ENCODE results near the gene PPIP5K1.
A peak's percentile ranks its signal among the peaks of the same experiment; 100 is the strongest.

Gene PPIP5K1

DNA sequence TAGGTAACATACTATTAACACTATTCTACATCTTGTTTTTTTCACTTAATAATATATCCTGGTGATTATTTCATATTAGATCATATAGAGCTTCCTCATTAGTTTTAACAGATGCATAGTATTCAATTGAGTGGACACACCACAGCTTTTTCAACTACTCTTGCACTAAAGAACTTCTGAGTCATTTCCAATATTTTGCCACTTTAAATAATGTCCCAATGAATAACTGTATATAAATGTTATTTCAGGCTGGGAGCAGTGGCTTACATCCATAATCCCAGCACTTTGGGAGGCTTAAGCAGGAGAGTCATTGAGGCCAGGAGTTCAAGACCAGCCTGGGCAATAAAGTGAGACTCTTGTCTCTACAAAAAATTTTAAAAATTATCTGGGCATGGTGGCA, 45.7 kb downstream of the PPIP5K1 start:
- DNase-seq (ENCODE audit: low spot score), result no peak

GRCh38 chr15:43541785-43542184, 48.2 kb downstream of the PPIP5K1 start:
- no peak for DNase-seq (ENCODE audit: low spot score)

DNA sequence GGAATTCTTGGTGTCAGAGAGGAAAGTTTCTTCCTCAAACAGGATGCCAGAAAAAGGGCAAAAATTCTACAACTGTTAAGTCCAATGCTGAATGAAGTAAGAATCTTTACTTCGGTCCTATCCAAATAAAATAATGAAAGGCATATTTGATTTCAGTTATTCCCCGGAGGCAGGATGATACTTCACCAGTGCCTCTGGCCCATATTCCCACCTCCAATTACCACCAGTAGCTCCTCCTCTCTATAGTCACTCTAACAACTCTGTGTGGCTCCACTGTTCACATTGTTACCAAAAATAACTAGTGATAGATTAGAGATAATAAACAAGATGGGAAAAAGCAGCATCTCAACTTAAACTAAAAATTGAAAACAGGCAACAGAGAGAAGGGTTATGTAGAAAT, 51.9 kb downstream of the PPIP5K1 start:
- no peak for DNase-seq (ENCODE audit: low spot score)

DNA sequence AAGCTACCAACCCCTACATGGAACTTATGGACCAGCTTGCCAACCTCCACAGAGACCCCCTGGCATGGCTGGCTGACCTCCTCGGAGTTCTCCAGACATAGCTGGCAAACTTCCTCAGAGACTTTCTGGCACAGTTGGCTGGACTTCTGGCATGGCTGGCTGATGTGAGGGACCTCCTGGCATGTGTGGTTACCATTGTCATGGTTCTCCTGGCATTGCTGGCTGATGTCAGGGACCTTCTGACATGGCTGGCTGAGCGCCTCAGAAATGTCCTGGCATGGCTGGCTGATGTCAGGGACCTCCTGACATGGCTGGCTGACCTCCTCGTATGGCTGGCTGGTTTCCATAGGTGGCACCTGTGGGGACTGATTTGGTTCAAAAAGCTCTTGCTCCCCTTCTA, 55.1 kb downstream of the PPIP5K1 start:
- DNase-seq (ENCODE audit: low spot score), result no peak

- peak; percentile 54 for DNase-seq (ENCODE audit: low spot score)
These were observed 57.2 kb downstream of the PPIP5K1 start for GRCh38 chr15:43532826-43533225.

DNA sequence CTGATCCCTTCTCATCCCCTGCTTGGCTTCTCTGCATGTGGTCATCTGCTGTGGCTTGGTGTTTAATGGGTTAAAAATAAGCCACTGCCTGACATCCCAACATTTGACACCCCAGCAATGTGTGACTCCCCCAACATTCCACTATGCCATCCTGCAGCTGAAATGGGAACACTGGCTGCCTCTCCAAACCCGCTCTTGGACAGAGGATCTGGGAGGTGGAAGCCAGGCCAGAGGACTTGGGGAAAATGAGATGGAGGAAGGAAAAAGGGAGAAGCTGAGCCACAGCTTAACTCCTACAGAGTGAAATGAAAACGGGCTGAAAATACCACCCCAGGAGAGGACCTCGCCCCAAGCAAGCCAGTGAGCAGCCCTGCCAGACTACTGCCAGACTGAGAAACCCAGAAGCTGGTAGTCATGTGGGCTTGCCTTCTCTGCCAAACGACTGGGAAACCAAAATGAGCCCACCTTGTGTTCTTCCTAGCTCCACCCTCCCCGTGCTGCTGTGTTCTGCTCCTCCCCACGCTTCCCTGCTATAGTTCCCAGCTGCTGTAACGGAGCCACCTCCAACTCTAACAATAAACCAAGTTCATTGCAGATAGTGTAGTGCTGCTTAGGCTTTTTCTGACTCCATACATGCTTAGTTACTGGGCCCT, 58.9 kb downstream of the PPIP5K1 start:
- DNase-seq (ENCODE audit: low spot score), result no peak

- no peak for DNase-seq (ENCODE audit: low spot score)
These were observed 60.2 kb downstream of the PPIP5K1 start for GRCh38 chr15:43529587-43530345.

GRCh38 chr15:43529141-43529540, 60.9 kb downstream of the PPIP5K1 start:
- no peak for DNase-seq (ENCODE audit: low spot score)

DNA sequence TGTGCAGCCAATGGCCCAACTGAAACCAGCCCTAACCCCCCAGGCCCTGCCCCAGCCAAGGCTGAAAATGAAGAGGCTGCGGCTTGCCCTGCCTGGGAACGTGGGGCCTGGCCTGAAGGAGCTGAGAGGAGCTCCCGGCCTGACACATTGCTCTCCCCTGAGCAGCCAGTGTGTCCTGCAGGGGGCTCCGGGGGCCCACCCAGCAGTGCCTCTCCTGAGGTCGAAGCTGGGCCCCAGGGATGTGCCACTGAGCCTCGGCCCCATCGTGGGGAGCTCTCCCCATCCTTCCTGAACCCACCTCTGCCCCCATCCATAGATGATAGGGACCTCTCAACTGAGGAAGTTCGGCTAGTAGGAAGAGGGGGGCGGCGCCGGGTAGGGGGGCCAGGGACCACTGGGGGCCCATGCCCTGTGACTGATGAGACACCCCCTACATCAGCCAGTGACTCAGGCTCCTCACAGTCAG, 61.4 kb downstream of the PPIP5K1 start:
- DNase-seq (ENCODE audit: low spot score), result no peak

DNA sequence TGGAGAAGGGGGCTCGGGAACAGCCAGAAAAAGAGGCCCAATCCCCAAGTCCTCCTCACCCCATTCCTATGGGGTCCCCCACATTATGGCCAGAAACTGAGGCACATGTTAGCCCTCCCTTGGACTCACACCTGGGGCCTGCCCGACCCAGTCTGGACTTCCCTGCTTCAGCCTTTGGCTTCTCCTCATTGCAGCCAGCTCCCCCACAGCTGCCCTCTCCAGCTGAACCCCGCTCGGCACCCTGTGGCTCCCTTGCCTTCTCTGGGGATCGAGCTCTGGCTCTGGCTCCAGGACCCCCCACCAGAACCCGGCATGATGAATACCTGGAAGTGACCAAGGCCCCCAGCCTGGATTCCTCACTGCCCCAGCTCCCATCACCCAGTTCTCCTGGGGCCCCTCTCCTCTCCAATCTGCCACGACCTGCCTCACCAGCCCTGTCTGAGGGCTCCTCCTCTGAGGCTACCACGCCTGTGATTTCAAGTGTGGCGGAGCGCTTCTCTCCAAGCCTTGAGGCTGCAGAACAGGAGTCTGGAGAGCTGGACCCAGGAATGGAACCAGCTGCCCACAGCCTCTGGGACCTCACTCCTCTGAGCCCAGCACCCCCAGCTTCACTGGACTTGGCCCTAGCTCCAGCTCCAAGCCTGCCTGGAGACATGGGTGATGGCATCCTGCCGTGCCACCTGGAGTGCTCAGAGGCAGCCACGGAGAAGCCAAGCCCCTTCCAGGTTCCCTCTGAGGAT, 62.0 kb downstream of the PPIP5K1 start:
- DNase-seq (ENCODE audit: low spot score), result no peak

- DNase-seq (ENCODE audit: low spot score), result no peak
These were observed 62.8 kb downstream of the PPIP5K1 start for GRCh38 chr15:43527016-43527801.

DNA sequence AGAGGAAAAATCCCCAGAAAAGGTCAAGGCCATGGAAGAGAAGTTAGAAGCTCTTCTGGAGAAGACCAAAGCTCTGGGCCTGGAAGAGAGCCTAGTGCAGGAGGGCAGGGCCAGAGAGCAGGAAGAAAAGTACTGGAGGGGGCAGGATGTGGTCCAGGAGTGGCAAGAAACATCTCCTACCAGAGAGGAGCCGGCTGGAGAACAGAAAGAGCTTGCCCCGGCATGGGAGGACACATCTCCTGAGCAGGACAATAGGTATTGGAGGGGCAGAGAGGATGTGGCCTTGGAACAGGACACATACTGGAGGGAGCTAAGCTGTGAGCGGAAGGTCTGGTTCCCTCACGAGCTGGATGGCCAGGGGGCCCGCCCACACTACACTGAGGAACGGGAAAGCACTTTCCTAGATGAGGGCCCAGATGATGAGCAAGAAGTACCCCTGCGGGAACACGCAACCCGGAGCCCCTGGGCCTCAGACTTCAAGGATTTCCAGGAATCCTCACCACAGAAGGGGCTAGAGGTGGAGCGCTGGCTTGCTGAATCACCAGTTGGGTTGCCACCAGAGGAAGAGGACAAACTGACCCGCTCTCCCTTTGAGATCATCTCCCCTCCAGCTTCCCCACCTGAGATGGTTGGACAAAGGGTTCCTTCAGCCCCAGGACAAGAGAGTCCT, 63.6 kb downstream of the PPIP5K1 start:
- no peak for DNase-seq (ENCODE audit: low spot score)

GRCh38 chr15:43525131-43525530, 64.9 kb downstream of the PPIP5K1 start:
- DNase-seq (ENCODE audit: low spot score), result no peak

GRCh38 chr15:43524254-43524845, 65.7 kb downstream of the PPIP5K1 start:
- DNase-seq (ENCODE audit: low spot score), result no peak

- DNase-seq (ENCODE audit: low spot score), result no peak
These were observed 66.4 kb downstream of the PPIP5K1 start for GRCh38 chr15:43523646-43524045.

DNA sequence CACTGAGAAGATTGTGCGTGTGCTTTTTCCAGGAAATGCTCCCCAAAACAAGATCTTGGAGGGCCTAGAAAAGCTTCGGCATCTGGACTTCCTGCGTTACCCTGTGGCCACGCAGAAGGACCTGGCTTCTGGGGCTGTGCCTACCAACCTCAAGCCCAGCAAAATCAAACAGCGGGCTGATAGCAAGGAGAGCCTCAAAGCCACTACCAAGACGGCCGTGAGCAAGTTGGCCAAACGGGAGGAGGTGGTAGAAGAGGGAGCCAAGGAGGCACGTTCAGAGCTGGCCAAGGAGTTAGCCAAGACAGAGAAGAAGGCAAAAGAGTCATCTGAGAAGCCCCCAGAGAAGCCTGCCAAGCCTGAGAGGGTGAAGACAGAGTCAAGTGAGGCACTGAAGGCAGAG, 67.8 kb downstream of the PPIP5K1 start:
- no peak for DNase-seq (ENCODE audit: low spot score)

DNA sequence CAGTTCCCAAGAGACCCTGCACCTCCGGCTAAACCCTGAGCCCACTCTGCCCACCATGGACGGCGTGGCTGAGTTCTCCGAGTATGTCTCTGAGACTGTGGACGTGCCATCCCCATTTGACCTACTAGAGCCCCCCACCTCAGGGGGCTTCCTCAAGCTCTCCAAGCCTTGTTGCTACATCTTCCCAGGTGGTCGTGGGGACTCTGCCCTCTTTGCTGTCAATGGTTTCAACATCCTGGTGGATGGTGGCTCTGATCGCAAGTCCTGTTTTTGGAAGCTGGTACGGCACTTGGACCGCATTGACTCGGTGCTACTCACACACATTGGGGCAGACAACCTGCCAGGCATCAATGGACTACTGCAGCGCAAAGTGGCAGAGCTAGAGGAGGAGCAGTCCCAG, 68.6 kb downstream of the PPIP5K1 start:
- no peak for DNase-seq (ENCODE audit: low spot score)

DNA sequence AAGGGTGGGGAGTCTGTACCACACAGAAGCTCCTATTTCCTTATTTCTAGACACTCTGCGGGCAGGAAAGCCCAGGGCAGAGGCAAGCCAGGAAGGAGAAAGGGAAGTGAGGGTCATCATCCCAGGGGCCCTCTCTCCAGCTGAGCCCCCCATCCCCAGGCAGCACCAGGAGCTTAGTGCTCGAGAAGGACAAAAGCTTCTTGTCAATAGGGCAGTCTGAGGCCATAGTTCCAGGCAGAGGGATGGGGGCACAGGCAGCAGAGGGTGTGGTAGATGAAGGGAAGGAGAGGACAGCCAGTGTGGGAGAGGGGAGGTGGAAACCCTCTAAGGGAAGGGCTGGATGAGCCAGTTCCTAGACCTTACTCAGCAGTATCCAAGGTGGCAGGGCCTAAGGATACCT, 69.9 kb downstream of the PPIP5K1 start:
- no peak for DNase-seq (ENCODE audit: low spot score)

DNA sequence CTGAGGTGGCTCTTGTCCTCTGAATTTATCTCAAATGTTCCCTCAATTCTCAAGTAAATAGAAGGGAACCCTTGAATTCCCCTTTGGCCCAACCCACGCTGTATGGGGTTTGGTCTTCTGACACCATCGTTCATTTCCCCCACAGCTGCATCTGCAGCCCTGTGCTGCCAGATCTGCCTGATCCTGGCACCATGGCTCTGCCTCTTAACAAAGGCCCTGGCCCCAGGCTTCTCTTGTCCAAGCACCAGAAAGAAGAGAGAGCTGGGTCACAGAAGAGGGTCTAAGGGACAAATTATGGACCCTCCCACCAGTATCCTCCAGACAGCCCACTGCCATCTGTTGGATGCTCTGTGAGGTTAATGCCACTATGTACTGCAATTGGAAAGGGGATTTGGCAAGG, 70.8 kb downstream of the PPIP5K1 start:
- no peak for DNase-seq (ENCODE audit: low spot score)

DNA sequence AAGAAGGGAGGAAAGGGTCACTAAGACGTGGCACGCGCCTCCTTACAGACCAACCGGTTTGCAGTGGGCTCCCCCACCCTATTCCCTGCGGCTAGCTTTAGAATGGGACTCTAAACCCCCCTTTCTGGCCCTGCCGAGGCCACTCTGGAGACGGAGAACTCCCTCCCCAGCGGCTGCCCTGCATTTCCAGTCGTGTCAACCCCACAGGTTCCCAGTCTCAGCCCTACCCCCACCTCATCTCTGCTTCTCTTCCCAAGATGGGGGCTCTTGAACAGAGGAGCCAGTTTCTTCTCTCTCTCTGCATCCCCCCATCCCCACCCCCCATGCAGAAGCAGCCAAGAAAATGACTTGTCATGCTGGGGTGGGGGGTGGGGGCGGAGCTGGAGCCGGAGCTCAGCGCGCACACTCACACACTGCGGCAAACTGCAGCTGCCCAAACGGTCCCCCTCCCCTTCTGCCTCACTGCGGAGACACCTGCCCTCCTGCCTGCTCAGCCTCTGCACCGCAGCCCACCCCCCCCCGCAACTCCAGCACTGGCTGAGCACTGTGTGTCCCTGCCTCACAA, 71.7 kb downstream of the PPIP5K1 start:
- peak; percentile 41 for DNase-seq (ENCODE audit: low spot score)

Data from AG08395 (cell line).